Measurements from ENCODE around the gene AMDHD2.
"Not testable (repeated sequence)": the region's sequence is repeated elsewhere in the genome, so short reads cannot be mapped to it uniquely, and the experiment has no call there.

The AMDHD2 gene

GRCh38 chr16:2535625-2536013 is 15.4 kb downstream of the AMDHD2 start:
- H3K9ac ChIP-seq (ENCODE audit: low read depth in 1 of 2, low read length in 2 of 2): no peak overlapping the region
- peaks cover 15 to 33% of the 10 kb centered on the region in 2 donors for H3K4me1 ChIP-seq (ENCODE audit: control insufficient read depth in 1 of 2, insufficient read depth in 2 of 2, low read length in 2 of 2)
- H3K4me3 ChIP-seq (ENCODE audit: low read depth in 1 of 2, low read length in 2 of 2): no peak overlapping the region
- no peaks in the 10 kb centered on the region for H3K9me3 ChIP-seq (ENCODE audit: control insufficient read depth in 1 of 2, low read length in 2 of 2)
- H3K36me3 ChIP-seq (ENCODE audit: control insufficient read depth in 1 of 2, insufficient read depth in 2 of 2, low read length in 2 of 2): no peaks in the 10 kb centered on the region
- no peak overlapping the region for H3K27ac ChIP-seq (ENCODE audit: low read depth, low read length)
- no peaks in the 10 kb centered on the region for H3K27me3 ChIP-seq (ENCODE audit: control insufficient read depth in 1 of 2, insufficient read depth in 2 of 2, low read length in 2 of 2)

- Histone ChIP-seq H3K4me3 (ENCODE audit: low read depth in 1 of 2, low read length in 2 of 2) (peak within 1 kb of the TSS; percentile 73 to 83), H3K9me3 (ENCODE audit: control insufficient read depth in 1 of 2, low read length in 2 of 2) (no peaks in the 10 kb centered on the region), H3K9ac (ENCODE audit: low read depth in 1 of 2, low read length in 2 of 2) (peak within 1 kb of the TSS; percentile 66 to 70), H3K4me1 (ENCODE audit: control insufficient read depth in 1 of 2, insufficient read depth in 2 of 2, low read length in 2 of 2) (peaks cover 16 to 33% of the 10 kb centered on the region in 2 donors), H3K36me3 (ENCODE audit: control insufficient read depth in 1 of 2, insufficient read depth in 2 of 2, low read length in 2 of 2) (no peaks in the 10 kb centered on the region), H3K27ac (ENCODE audit: low read depth, low read length) (peak within 1 kb of the TSS; percentile 83), H3K27me3 (ENCODE audit: control insufficient read depth in 1 of 2, insufficient read depth in 2 of 2, low read length in 2 of 2) (no peaks in the 10 kb centered on the region)
These were observed 17.5 kb downstream of the AMDHD2 start, which contains the start of gene PDPK1 for GRCh38 chr16:2537451-2538379. PDPK1 (plus strand) TSS chr16:2538021; CDS start chr16:2538113, 92 bp downstream.

- not testable (repeated sequence) for H3K27ac ChIP-seq (ENCODE audit: low read depth, low read length)
- H3K4me1 ChIP-seq (ENCODE audit: control insufficient read depth in 1 of 2, insufficient read depth in 2 of 2, low read length in 2 of 2): peaks cover 16 to 33% of the 10 kb centered on the region in 2 donors
These were observed 19.1 kb downstream of the AMDHD2 start for GRCh38 chr16:2539192-2539844.

GRCh38 chr16:2539845-2540458 is 19.8 kb downstream of the AMDHD2 start:
- not testable (repeated sequence) for H3K9me3 ChIP-seq (ENCODE audit: control insufficient read depth in 1 of 2, low read length in 2 of 2); H3K36me3 ChIP-seq (ENCODE audit: control insufficient read depth in 1 of 2, insufficient read depth in 2 of 2, low read length in 2 of 2); H3K4me3 ChIP-seq (ENCODE audit: low read depth in 1 of 2, low read length in 2 of 2); H3K9ac ChIP-seq (ENCODE audit: low read depth in 1 of 2, low read length in 2 of 2); H3K27ac ChIP-seq (ENCODE audit: low read depth, low read length); H3K27me3 ChIP-seq (ENCODE audit: control insufficient read depth in 1 of 2, insufficient read depth in 2 of 2, low read length in 2 of 2)
- H3K4me1 ChIP-seq (ENCODE audit: control insufficient read depth in 1 of 2, insufficient read depth in 2 of 2, low read length in 2 of 2): peaks cover 16 to 33% of the 10 kb centered on the region in 2 donors

More at GRCh38 chr16:2539192-2539844, 19.1 kb downstream of the AMDHD2 start:
- not testable (repeated sequence) for H3K36me3 ChIP-seq (ENCODE audit: control insufficient read depth in 1 of 2, insufficient read depth in 2 of 2, low read length in 2 of 2); H3K9ac ChIP-seq (ENCODE audit: low read depth in 1 of 2, low read length in 2 of 2); H3K27me3 ChIP-seq (ENCODE audit: control insufficient read depth in 1 of 2, insufficient read depth in 2 of 2, low read length in 2 of 2); H3K9me3 ChIP-seq (ENCODE audit: control insufficient read depth in 1 of 2, low read length in 2 of 2)
- peak overlapping the region in 1 of 2 donors; percentile 35 for H3K4me3 ChIP-seq (ENCODE audit: low read depth in 1 of 2, low read length in 2 of 2)

GRCh38 chr16:2540912-2541311 is 20.7 kb downstream of the AMDHD2 start:
- H3K36me3 ChIP-seq (ENCODE audit: control insufficient read depth in 1 of 2, insufficient read depth in 2 of 2, low read length in 2 of 2); H3K27me3 ChIP-seq (ENCODE audit: control insufficient read depth in 1 of 2, insufficient read depth in 2 of 2, low read length in 2 of 2); H3K9me3 ChIP-seq (ENCODE audit: control insufficient read depth in 1 of 2, low read length in 2 of 2); H3K4me3 ChIP-seq (ENCODE audit: low read depth in 1 of 2, low read length in 2 of 2); H3K9ac ChIP-seq (ENCODE audit: low read depth in 1 of 2, low read length in 2 of 2); H3K27ac ChIP-seq (ENCODE audit: low read depth, low read length): not testable (repeated sequence)
- peaks cover 16 to 33% of the 10 kb centered on the region in 2 donors for H3K4me1 ChIP-seq (ENCODE audit: control insufficient read depth in 1 of 2, insufficient read depth in 2 of 2, low read length in 2 of 2)

GRCh38 chr16:2541409-2541808 is 21.2 kb downstream of the AMDHD2 start:
- H3K4me3 ChIP-seq (ENCODE audit: low read depth in 1 of 2, low read length in 2 of 2); H3K27me3 ChIP-seq (ENCODE audit: control insufficient read depth in 1 of 2, insufficient read depth in 2 of 2, low read length in 2 of 2); H3K9me3 ChIP-seq (ENCODE audit: control insufficient read depth in 1 of 2, low read length in 2 of 2); H3K27ac ChIP-seq (ENCODE audit: low read depth, low read length); H3K36me3 ChIP-seq (ENCODE audit: control insufficient read depth in 1 of 2, insufficient read depth in 2 of 2, low read length in 2 of 2); H3K9ac ChIP-seq (ENCODE audit: low read depth in 1 of 2, low read length in 2 of 2): not testable (repeated sequence)
- H3K4me1 ChIP-seq (ENCODE audit: control insufficient read depth in 1 of 2, insufficient read depth in 2 of 2, low read length in 2 of 2): peaks cover 14 to 33% of the 10 kb centered on the region in 2 donors

- H3K27ac ChIP-seq (ENCODE audit: low read depth, low read length); H3K27me3 ChIP-seq (ENCODE audit: control insufficient read depth in 1 of 2, insufficient read depth in 2 of 2, low read length in 2 of 2); H3K4me3 ChIP-seq (ENCODE audit: low read depth in 1 of 2, low read length in 2 of 2); H3K9ac ChIP-seq (ENCODE audit: low read depth in 1 of 2, low read length in 2 of 2); H3K9me3 ChIP-seq (ENCODE audit: control insufficient read depth in 1 of 2, low read length in 2 of 2); H3K36me3 ChIP-seq (ENCODE audit: control insufficient read depth in 1 of 2, insufficient read depth in 2 of 2, low read length in 2 of 2): not testable (repeated sequence)
- peaks cover 12 to 33% of the 10 kb centered on the region in 2 donors for H3K4me1 ChIP-seq (ENCODE audit: control insufficient read depth in 1 of 2, insufficient read depth in 2 of 2, low read length in 2 of 2)
These were observed 23.6 kb downstream of the AMDHD2 start for GRCh38 chr16:2543771-2544170.

GRCh38 chr16:2550283-2550878 is 30.2 kb downstream of the AMDHD2 start:
- H3K27me3 ChIP-seq (ENCODE audit: control insufficient read depth in 1 of 2, insufficient read depth in 2 of 2, low read length in 2 of 2); H3K4me3 ChIP-seq (ENCODE audit: low read depth in 1 of 2, low read length in 2 of 2); H3K9me3 ChIP-seq (ENCODE audit: control insufficient read depth in 1 of 2, low read length in 2 of 2); H3K36me3 ChIP-seq (ENCODE audit: control insufficient read depth in 1 of 2, insufficient read depth in 2 of 2, low read length in 2 of 2); H3K27ac ChIP-seq (ENCODE audit: low read depth, low read length); H3K9ac ChIP-seq (ENCODE audit: low read depth in 1 of 2, low read length in 2 of 2): not testable (repeated sequence)
- H3K4me1 ChIP-seq (ENCODE audit: control insufficient read depth in 1 of 2, insufficient read depth in 2 of 2, low read length in 2 of 2): peaks cover 0 to 12% of the 10 kb centered on the region in 2 donors

GRCh38 chr16:2551420-2551889 is 31.3 kb downstream of the AMDHD2 start:
- not testable (repeated sequence) for H3K4me3 ChIP-seq (ENCODE audit: low read depth in 1 of 2, low read length in 2 of 2); H3K27ac ChIP-seq (ENCODE audit: low read depth, low read length)

More at GRCh38 chr16:2551420-2551889, 31.3 kb downstream of the AMDHD2 start:
- H3K4me1 ChIP-seq (ENCODE audit: control insufficient read depth in 1 of 2, insufficient read depth in 2 of 2, low read length in 2 of 2); H3K9ac ChIP-seq (ENCODE audit: low read depth in 1 of 2, low read length in 2 of 2); H3K36me3 ChIP-seq (ENCODE audit: control insufficient read depth in 1 of 2, insufficient read depth in 2 of 2, low read length in 2 of 2); H3K27me3 ChIP-seq (ENCODE audit: control insufficient read depth in 1 of 2, insufficient read depth in 2 of 2, low read length in 2 of 2); H3K9me3 ChIP-seq (ENCODE audit: control insufficient read depth in 1 of 2, low read length in 2 of 2): not testable (repeated sequence)
